GM23248 (cell line): ENCODE measurements around the gene TNFAIP3. TPM values are rescaled to one million over a fixed set of nuclear protein-coding genes. Genes with fewer than 3 reads are reported as not detected.

Experiments
- DNase-seq: peaks from one replicate; pipeline ENCODE4 v3.0.0-alpha.2; 2015
- H2AFZ ChIP-seq: fragments of 200-600 bp; sonication (generic); 2 replicates; pipeline ENCODE4 v1.6.1; 2016; ENCODE audit warnings: antibody characterized with exemption
- H3F3A ChIP-seq: fragments of 200-600 bp; sonication (generic); 2 replicates; pipeline ENCODE4 v1.6.1; 2016; ENCODE audit warnings: mild to moderate bottlenecking, antibody characterized with exemption, mixed run types; ENCODE audit not compliant: insufficient read depth
- H3K27ac ChIP-seq: fragments of 200-600 bp; sonication (generic); 2 replicates; pipeline ENCODE4 v1.5.1; 2016; ENCODE audit warnings: mild to moderate bottlenecking
- H3K27me3 ChIP-seq: fragments of 200-600 bp; sonication (generic); replicated peaks from 2 replicates; pipeline ENCODE4 v1.6.1; 2016; ENCODE audit warnings: mild to moderate bottlenecking; ENCODE audit not compliant: insufficient read depth
- H3K36me3 ChIP-seq: fragments of 200-600 bp; sonication (generic); 2 replicates; pipeline ENCODE4 v1.6.1; 2016; ENCODE audit warnings: low read depth, mild to moderate bottlenecking
- H3K4me1 ChIP-seq: fragments of 200-600 bp; sonication (generic); 2 replicates; pipeline ENCODE4 v1.6.1; 2016; ENCODE audit warnings: mild to moderate bottlenecking; ENCODE audit not compliant: insufficient read depth
- H3K4me2 ChIP-seq: fragments of 200-600 bp; sonication (generic); one replicate; pipeline ENCODE4 v1.6.1; 2016; ENCODE audit warnings: mild to moderate bottlenecking; ENCODE audit not compliant: unreplicated experiment
- H3K4me3 ChIP-seq: fragments of 200-600 bp; sonication (generic); 2 replicates; pipeline ENCODE4 v1.5.1; 2016; ENCODE audit warnings: mild to moderate bottlenecking
- H3K79me2 ChIP-seq: fragments of 200-600 bp; sonication (generic); 2 replicates; pipeline ENCODE4 v1.6.1; 2016; ENCODE audit warnings: mild to moderate bottlenecking; ENCODE audit not compliant: insufficient read depth
- H3K9ac ChIP-seq: fragments of 200-600 bp; sonication (generic); 2 replicates; pipeline ENCODE4 v1.6.1; 2016; ENCODE audit warnings: mild to moderate bottlenecking
- H3K9me2 ChIP-seq: fragments of 200-600 bp; sonication (generic); 2 replicates; pipeline ENCODE4 v1.6.1; 2016; ENCODE audit warnings: mixed run types, mild to moderate bottlenecking, moderate library complexity; ENCODE audit not compliant: insufficient read depth
- H3K9me3 ChIP-seq: fragments of 200-600 bp; sonication (generic); one replicate; pipeline ENCODE4 v1.6.1; 2017; ENCODE audit warnings: low read depth
- H4K20me1 ChIP-seq: fragments of 200-600 bp; sonication (generic); 2 replicates; pipeline ENCODE4 v1.6.0; 2016; ENCODE audit not compliant: insufficient read depth
- EZH2 ChIP-seq: fragments of 200-600 bp; sonication (generic); IDR thresholded peaks from 2 replicates; pipeline ENCODE4 v1.6.1; 2018; ENCODE audit warnings: antibody characterized with exemption, mild to moderate bottlenecking; ENCODE audit not compliant: insufficient read depth, poor library complexity, severe bottlenecking
- EZH2phosphoT487 ChIP-seq: fragments of 200-600 bp; sonication (generic); IDR thresholded peaks from 2 replicates; pipeline ENCODE4 v1.6.1; 2018; ENCODE audit warnings: antibody characterized with exemption, moderate library complexity, mild to moderate bottlenecking, low read depth; ENCODE audit not compliant: insufficient read depth
- WGBS, 2 experiments: methylation state at CpG; one replicate each; pipeline ENCODE4 v1.1.6; 2015 to 2017; ENCODE audit warnings: low lambda C conversion rate in 2 of 2, low coverage in 1 of 2; ENCODE audit errors: missing lambda C conversion rate in 2 of 2; 5-methylcytosine and 5-hydroxymethylcytosine counted together
- in situ Hi-C: fragments of 300-500 bp; cut with MboI; formaldehyde crosslinking; loops from 2 replicates; pipeline ENCODE4 v1.15.0; 2020
- polyA plus RNA-seq: library from polyadenylated mRNA; unstranded; fragments of >200 nt; fragmentation: Nextera tagmentation; extraction: Ambion mirVana; gene quantifications from 2 replicates; pipeline ENCODE4 v1.2.1, GENCODE V29; 2016
- total RNA-seq: library from RNA; depleted of rRNA; stranded (reverse); fragments of >200 nt; shearing (Covaris generic); gene quantifications from 2 replicates; pipeline ENCODE4 v1.2.3, GENCODE V29; 2014

The TNFAIP3 gene
- total and polyA plus RNA-seq, 2 experiments from 2014 or later = 2.7 to 6.3 TPM

DNA sequence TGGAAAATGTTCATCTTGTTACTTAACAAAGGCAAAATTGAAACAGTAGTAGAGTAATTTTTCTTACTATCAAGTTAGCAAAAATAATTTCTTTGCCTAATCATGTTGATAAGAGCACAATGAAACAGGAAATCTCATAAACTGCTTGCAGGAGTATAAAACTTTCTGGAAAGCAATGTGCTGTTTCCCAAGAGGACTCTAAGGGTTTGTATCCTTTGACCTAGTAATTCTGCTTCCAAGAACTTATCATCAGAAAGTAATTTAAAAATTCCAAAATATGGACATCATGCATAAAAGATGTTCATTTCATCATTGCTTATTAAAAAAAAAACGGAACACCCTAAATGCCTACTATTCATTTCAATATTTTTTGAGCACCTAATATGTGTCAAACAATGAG, 46.1 kb upstream of the TNFAIP3 start:
- Histone ChIP-seq H4K20me1 (no peaks in the 10 kb centered on the region), H3K4me2 (peak overlapping the region; percentile 10), H2AFZ (no peak overlapping the region), H3K9me3 (no peaks in the 10 kb centered on the region), H3F3A (no peaks in the 10 kb centered on the region), H3K36me3 (no peaks in the 10 kb centered on the region), H3K9me2 (no peaks in the 10 kb centered on the region), H3K9ac (no peak overlapping the region), H3K4me1 (peaks cover 16% of the 10 kb centered on the region), H3K4me3 (no peak overlapping the region), H3K27me3 (no peaks in the 10 kb centered on the region), H3K27ac (no peak overlapping the region), H3K79me2 (no peaks in the 10 kb centered on the region)
- in situ Hi-C loops = no loop called here
- WGBS, 2 experiments = 5 to 13% methylated on average over 1 of the region's 1 CpG
- no peak for TF ChIP-seq EZH2
- TF ChIP-seq EZH2phosphoT487 = no peak
- peak; percentile 39 for DNase-seq

DNA sequence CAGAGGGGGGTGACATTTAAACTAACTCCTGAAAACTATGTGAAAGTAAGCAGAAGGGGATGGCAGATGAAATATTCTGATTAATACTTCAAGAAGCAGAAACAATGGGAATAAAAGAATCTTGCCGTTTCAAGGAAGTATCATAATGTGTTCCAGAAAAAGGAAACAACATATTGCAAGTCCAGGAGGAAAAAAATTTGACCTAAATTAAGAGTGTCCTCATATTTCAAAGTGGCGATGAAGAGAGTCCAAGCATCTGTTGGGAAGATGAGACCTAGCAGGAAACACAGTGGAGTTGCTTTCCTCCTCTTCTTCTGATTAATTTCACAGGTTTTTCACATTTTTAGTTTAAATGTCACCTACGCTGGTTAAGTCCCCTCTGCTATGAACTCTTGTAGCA, 45.6 kb upstream of the TNFAIP3 start:
- Histone ChIP-seq H3K9me3 (no peaks in the 10 kb centered on the region), H3K4me3 (no peak overlapping the region), H3K36me3 (no peaks in the 10 kb centered on the region), H3K9ac (no peak overlapping the region), H4K20me1 (no peaks in the 10 kb centered on the region), H3K27ac (no peak overlapping the region), H3F3A (no peaks in the 10 kb centered on the region), H3K4me1 (peaks cover 16% of the 10 kb centered on the region), H3K79me2 (no peaks in the 10 kb centered on the region), H3K9me2 (no peaks in the 10 kb centered on the region), H2AFZ (no peak overlapping the region), H3K27me3 (no peaks in the 10 kb centered on the region), H3K4me2 (no peak overlapping the region)
- 57 to 61% methylated on average over 3 of the region's 3 CpGs for WGBS, 2 experiments
- in situ Hi-C loops = no loop called here
- TF ChIP-seq EZH2phosphoT487 (no peak), EZH2 (no peak)
- no peak for DNase-seq

DNA sequence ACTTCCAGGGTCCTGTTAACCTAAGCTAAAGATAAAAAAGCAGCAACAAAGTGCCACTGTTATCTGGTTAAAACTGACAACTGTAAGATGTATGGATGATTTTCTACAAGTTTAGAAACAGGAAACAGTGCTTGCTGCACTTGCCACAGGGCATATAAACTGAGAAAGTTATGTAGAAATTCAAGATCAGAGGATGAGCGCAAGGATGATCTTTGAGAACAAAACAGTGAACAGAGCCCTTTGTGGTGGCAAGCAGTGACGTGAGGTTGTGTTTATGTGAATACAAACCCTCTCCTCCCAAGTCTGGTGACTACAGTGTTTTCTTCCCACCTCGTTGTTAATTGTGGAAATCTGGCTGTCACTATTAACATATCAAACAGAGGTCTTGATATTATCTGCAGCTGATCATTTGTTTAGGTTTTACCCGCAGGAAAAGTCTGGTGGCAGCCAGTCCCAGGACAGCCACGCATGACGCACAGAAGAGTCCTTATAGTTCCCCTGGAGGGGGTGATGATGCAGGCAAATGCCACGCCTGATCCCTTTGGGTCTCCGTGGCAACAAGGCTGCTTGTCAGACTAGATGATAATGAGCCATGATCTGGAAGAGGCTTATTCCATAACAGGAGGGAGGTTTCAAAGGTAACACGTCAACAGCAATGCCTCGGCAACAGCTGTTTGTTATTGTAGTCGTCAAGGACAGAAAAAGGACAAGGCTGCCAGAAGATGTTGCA, 43.1 kb upstream of the TNFAIP3 start:
- Histone ChIP-seq H3K4me1 (peaks cover 17% of the 10 kb centered on the region), H3K27me3 (no peaks in the 10 kb centered on the region), H2AFZ (peak overlapping the region; percentile 30), H3K27ac (no peak overlapping the region), H3K36me3 (no peaks in the 10 kb centered on the region), H3K9me3 (no peaks in the 10 kb centered on the region), H3K4me3 (no peak overlapping the region), H3K79me2 (no peaks in the 10 kb centered on the region), H4K20me1 (no peaks in the 10 kb centered on the region), H3K9me2 (no peaks in the 10 kb centered on the region), H3F3A (peaks cover 2% of the 10 kb centered on the region; the same call in 1 of the 2 replicates), H3K4me2 (peak overlapping the region; percentile 0), H3K9ac (peak overlapping the region; percentile 9; the same call in 1 of the 2 replicates)
- in situ Hi-C loops = no loop called here
- TF ChIP-seq EZH2 (no peak), EZH2phosphoT487 (no peak)
- 25 to 31% methylated on average over 11 of the region's 11 CpGs for WGBS, 2 experiments
- DNase-seq = peak; percentile 82

- Histone ChIP-seq H3K4me3 (no peak overlapping the region), H3K4me1 (peaks cover 23% of the 10 kb centered on the region), H4K20me1 (no peaks in the 10 kb centered on the region), H3K4me2 (peak overlapping the region; percentile 0), H3K9me3 (no peaks in the 10 kb centered on the region), H3K9me2 (no peaks in the 10 kb centered on the region), H2AFZ (no peak overlapping the region), H3F3A (peaks cover 8% of the 10 kb centered on the region), H3K27ac (no peak overlapping the region), H3K79me2 (no peaks in the 10 kb centered on the region), H3K9ac (no peak overlapping the region), H3K27me3 (no peaks in the 10 kb centered on the region), H3K36me3 (no peaks in the 10 kb centered on the region)
- in situ Hi-C loops = no loop called here
- WGBS, 2 experiments = 41 to 53% methylated on average over 1 of the region's 1 CpG
- DNase-seq = no peak
- TF ChIP-seq EZH2phosphoT487 (no peak), EZH2 (no peak)
Observed at GRCh38 chr6:137824556-137824879, 42.5 kb upstream of the TNFAIP3 start.
